GM10266 (cell line): Measurements from ENCODE around the gene PPP2R3B.

Source experiments
- DNase-seq: peaks from one replicate; pipeline ENCODE4 v3.0.0; 2012; ENCODE audit errors: extremely low spot score
- CTCF ChIP-seq: IDR thresholded peaks from 2 replicates; pipeline ENCODE4 v1.5.1; 2012; ENCODE audit warnings: mild to moderate bottlenecking, low read depth; ENCODE audit not compliant: control insufficient read depth, insufficient read depth; ENCODE audit errors: missing control alignments

PPP2R3B gene

DNA sequence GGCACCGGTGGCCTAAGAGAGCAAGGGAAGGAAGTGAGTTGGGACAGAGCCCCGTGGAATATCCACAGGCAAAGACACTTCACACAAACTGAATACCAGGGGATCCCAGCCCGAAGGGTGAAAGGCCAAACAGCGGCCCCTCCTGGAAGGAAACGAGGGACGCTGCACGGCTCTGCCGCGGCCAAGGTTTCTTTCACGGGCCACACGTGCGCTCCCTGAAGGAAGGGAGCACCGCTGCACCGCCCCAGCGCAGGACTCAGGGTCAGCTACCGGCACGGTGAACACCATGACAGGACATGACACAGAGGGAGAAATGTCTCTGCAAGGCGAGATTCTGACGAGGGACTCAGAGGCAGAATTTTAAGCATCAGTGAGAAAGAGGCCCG is 36.6 kb downstream of the PPP2R3B start:
- no peak for DNase-seq
- no peak for TF ChIP-seq CTCF

- no peak for TF ChIP-seq CTCF
- DNase-seq = no peak
Measured at GRCh38 chrX:349702-350101, 37.0 kb downstream of the PPP2R3B start.

DNA sequence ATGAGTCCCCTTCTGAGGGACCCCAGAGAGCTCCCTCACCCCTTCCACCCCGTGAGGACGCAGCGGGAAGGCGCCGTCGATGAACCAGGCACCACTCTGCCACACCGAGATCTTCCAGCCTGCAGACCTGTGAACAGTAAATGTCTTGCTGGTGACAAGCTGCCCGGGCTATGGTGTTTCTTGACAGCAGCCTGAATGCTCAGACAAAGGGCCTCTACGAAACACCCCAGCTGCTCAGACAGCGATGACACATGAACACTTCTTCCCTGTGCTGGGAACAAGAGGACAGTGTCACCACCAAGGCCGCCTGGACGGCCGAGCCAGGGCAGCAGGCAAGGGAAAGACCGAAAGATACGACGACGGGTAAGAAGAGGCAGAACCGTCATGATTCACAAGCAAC is 37.5 kb downstream of the PPP2R3B start:
- no peak for DNase-seq
- no peak for TF ChIP-seq CTCF

DNA sequence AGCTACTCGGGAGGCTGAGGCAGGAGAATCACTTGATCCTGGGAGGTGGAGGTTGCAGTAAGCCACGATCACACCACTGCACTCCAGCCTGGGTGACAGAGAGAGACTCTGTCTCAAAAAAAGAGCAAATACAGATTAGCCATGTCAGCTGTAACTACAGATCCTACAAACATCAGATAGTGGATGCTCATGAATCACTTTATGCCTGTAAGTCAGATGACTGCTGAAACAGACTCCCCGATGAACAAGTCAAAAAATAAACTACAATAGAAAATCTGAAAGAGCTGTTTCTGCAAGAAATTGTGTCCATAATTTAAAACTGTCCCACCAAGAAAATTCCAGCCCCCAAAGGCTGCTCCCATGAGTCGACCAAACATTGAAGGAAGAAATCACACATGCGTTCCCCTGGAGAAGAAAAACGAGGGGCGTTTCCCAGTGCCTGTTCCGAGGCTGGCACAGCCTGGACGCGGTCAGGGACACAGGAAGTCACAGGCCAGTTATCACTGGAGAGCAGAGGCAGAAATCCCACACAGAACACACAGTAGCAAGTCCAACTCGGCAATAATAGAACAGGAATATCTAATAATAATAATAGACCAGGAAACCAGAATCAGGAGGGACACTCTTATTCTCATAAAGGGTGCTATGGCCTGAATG is 38.1 kb downstream of the PPP2R3B start:
- TF ChIP-seq CTCF = no peak
- no peak for DNase-seq

- DNase-seq = no peak
- TF ChIP-seq CTCF = no peak
Measured at GRCh38 chrX:347351-348117, 39.2 kb downstream of the PPP2R3B start.

DNA sequence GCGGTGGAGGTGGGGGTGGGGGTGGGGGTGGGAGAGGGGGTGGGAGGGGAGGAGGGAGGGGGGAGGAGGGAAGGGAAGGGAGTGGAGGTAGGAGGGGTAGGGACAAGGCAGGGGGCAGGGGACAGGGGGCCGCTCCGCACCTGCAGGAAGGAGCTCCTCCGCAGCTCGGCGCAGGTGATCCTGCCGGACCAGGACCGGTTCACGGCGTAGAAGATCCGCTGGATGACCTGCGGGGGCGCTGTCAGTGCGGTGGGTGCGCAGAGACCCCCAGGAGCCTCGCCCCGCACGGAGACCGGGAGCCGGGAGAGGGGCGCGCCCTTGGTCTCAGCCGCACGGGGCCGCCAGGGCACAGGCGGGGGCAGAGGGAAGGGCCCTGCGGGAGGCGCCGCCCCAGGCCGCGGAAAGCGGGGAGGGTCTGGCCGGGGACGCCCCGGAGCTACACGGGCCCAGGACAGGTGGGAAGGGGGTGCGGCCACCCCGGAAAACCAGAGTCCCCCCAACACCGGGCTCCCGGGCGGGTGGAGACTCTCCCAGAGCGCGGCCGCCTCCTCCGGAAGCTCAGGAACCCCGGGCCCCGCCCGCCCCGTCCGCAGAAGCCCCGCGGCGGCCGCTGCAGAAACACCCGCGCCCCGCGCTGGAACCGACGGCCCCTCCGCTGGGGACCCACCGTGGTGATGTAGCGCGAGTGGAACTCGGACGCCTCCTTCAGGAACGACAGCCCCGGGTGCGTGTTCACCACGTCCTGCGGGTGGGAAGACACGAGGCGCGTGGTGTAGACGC is 40.5 kb downstream of the PPP2R3B start:
- no peak for TF ChIP-seq CTCF

More for the DNA sequence above, 40.5 kb downstream of the PPP2R3B start:
- no peak for DNase-seq
